ENCODE data around the gene VWA2. TPM values are rescaled to one million over a fixed set of nuclear protein-coding genes. Genes with fewer than 3 reads are reported as not detected.

Gene VWA2
- total RNA-seq, 1 donor from 2014 or later = 2.2 TPM

GRCh38 chr10:114279901-114280644, 41.0 kb downstream of the VWA2 start:
- no peak overlapping the region for H3K4me3 ChIP-seq (ENCODE audit: low read depth, low read length)
- TF ChIP-seq CTCF (IDR thresholded peaks at IDR 0.05; ENCODE audit: insufficient read depth, low read length, poor library complexity, severe bottlenecking) = no peak
- DNase-seq (ENCODE audit: low read depth) = no peak
- peaks cover 5% of the 10 kb centered on the region for H3K27me3 ChIP-seq (ENCODE audit: control insufficient read depth, insufficient read depth, low read length)
- no peaks in the 10 kb centered on the region for H3K36me3 ChIP-seq (ENCODE audit: control insufficient read depth, insufficient read depth, low read length)

GRCh38 chr10:114281006-114281405, 42.0 kb downstream of the VWA2 start:
- Histone ChIP-seq H3K4me3 (ENCODE audit: low read depth, low read length) (no peak overlapping the region), H3K36me3 (ENCODE audit: control insufficient read depth, insufficient read depth, low read length) (no peaks in the 10 kb centered on the region), H3K27me3 (ENCODE audit: control insufficient read depth, insufficient read depth, low read length) (peaks cover 5% of the 10 kb centered on the region)
- DNase-seq (ENCODE audit: low read depth) = no peak
- TF ChIP-seq CTCF (IDR thresholded peaks at IDR 0.05; ENCODE audit: insufficient read depth, low read length, poor library complexity, severe bottlenecking) = no peak

- no peak for TF ChIP-seq CTCF (IDR thresholded peaks at IDR 0.05; ENCODE audit: insufficient read depth, low read length, poor library complexity, severe bottlenecking)
- DNase-seq (ENCODE audit: low read depth) = no peak
- Histone ChIP-seq H3K4me3 (ENCODE audit: low read depth, low read length) (no peak overlapping the region), H3K36me3 (ENCODE audit: control insufficient read depth, insufficient read depth, low read length) (no peaks in the 10 kb centered on the region), H3K27me3 (ENCODE audit: control insufficient read depth, insufficient read depth, low read length) (peaks cover 5% of the 10 kb centered on the region)
Measured at GRCh38 chr10:114281461-114281860, 42.4 kb downstream of the VWA2 start.

- TF ChIP-seq CTCF (IDR thresholded peaks at IDR 0.05; ENCODE audit: insufficient read depth, low read length, poor library complexity, severe bottlenecking) = no peak
- Histone ChIP-seq H3K4me3 (ENCODE audit: low read depth, low read length) (no peak overlapping the region), H3K27me3 (ENCODE audit: control insufficient read depth, insufficient read depth, low read length) (peaks cover 5% of the 10 kb centered on the region), H3K36me3 (ENCODE audit: control insufficient read depth, insufficient read depth, low read length) (no peaks in the 10 kb centered on the region)
- no peak for DNase-seq (ENCODE audit: low read depth)
Measured at GRCh38 chr10:114282526-114282925, 43.5 kb downstream of the VWA2 start.

- Histone ChIP-seq H3K4me3 (ENCODE audit: low read depth, low read length) (no peak overlapping the region), H3K36me3 (ENCODE audit: control insufficient read depth, insufficient read depth, low read length) (no peaks in the 10 kb centered on the region), H3K27me3 (ENCODE audit: control insufficient read depth, insufficient read depth, low read length) (peaks cover 4% of the 10 kb centered on the region)
- TF ChIP-seq CTCF (IDR thresholded peaks at IDR 0.05; ENCODE audit: insufficient read depth, low read length, poor library complexity, severe bottlenecking) = no peak
- DNase-seq (ENCODE audit: low read depth) = no peak
Measured at GRCh38 chr10:114283091-114283490, 44.0 kb downstream of the VWA2 start.
